GM19025 (cell line): ENCODE measurements around the gene PANK4.

Experiments used
- ATAC-seq: cut with Tn5 transposase; IDR thresholded peaks from one replicate; pipeline ENCODE4 v1.9.1; 2021; ENCODE audit warnings: mild to moderate bottlenecking, low read depth, moderate library complexity; ENCODE audit not compliant: unreplicated experiment

PANK4 gene

DNA sequence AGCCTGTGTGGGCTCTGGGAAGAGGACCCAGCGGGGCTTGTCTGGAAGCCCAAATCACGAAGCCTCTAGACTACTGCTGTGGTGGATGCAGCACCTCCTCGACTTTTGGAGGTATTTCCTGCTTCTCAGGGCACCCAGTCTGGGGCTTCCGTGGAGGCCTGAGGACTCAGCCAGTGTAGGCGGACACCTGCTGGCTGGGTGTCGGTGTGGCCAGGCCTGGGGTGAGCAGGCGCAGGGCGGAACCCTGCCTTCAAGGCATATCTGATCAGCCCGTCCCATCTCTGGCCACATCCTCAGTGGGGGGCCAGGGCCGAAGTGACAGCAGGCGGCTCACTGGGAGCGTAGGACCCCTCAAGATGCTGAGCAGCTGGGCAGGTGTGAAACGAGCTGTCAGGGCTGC is 43.4 kb downstream of the PANK4 start:
- ATAC-seq: no peak

DNA sequence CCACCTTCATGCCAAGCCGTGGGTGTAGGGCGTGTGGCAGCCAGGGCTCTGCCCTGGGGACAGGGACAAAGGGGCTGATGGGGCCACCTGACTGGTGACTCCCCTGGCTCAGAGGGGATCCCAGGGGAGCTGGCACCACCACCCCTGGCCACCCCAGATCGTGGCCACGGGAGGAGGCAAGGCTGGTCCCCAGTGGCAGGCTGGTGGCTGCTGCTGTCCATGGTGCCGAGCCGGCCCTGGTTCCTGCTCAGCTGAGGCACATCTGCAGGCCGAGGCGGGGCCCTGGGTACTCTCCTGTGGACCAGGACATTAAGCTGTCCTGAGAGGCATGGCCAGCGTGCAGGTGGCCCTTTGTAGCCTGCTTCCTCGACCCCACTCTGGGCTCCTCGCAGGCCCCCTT is 43.8 kb downstream of the PANK4 start:
- ATAC-seq: no peak

DNA sequence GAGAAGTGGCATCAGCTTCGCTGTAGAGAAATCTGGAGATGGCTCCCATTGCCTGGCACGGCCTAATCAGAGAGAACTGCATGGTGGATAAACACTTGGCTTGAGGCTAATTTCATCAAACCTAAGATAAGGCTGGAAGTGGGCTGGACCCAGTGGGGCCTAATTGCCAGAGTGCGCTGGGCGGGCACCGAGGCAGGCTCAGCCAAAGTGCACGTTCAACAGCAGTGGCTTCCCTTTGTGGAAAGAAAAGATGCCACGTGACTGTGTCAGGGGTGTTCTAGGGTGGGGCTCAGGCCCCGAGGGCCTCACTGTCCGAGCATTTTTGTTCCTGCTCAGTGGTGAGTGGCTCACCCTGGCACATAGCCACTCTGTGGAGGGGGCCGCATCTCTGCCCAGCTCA is 44.5 kb downstream of the PANK4 start:
- ATAC-seq: no peak

DNA sequence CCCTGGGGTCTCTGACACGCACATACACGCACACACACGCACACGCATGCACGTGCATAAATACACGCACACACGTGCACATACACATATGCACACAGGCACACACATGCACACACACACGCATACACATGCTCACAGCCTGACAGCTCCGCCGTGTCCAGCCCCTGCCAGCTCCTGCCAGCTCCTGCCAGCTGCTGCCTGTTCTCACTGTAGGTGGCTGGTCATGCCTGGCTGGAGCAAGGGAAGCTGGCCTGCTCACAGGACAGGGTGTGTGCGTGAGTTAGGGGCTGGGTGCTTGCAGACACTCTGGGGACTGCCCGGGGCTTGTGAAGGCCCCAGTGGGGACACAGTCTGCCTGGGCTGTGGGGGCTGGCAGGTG is 45.4 kb downstream of the PANK4 start:
- no peak for ATAC-seq

DNA sequence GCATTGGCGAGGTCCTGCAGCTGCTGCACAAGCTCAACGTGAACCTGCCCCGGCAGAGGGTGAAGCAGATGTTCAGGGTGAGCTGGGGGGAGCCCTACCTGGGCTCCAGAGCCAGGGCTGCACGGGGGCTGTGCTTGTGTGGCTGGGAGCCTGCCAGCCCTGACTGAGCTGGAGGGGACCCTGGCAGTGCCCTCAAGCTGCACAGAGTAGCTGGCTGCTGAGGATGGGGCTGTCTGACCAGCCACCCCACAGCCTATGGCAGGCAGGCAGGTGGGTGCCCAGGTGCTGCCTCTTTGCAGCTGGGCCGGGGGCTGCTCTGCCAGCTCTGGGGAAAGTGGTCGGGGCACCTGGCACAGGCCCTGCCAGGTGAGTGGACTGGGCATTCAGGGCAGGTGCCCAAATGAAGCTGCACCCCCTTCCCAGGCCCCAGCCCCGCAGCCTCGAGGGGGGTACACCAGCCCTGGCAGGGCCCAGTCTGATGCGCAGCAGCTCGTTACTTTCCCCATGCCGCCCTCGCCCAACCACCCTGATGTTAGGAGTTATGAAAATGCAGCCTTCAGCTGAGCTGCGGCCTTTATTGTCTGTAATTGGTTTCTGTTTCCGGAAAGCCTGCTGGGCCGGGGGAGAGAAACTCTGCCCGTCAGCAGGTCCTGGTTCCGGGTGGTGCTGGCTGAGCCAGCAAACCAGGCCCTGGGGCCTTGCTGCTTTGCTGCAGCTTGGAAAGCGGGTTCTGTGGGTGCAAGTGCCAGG is 46.0 kb downstream of the PANK4 start:
- no peak for ATAC-seq

DNA sequence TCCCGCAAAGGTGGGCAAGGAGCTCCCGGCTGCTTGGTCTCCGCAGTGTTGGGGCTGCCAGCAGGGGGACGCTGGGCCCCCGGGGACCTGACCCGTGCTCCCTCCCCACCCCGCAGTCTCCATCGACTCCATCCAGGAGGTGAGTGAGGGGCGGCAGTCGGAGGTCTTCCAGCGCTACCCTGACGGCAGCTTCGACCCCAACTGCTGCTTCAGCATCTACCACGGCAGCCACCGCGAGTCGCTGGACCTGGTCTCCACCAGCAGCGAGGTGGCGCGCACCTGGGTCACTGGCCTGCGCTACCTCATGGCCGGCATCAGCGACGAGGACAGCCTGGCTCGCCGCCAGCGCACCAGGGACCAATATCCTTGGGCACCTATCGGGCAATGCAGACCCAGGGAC is 46.8 kb downstream of the PANK4 start:
- ATAC-seq: no peak

DNA sequence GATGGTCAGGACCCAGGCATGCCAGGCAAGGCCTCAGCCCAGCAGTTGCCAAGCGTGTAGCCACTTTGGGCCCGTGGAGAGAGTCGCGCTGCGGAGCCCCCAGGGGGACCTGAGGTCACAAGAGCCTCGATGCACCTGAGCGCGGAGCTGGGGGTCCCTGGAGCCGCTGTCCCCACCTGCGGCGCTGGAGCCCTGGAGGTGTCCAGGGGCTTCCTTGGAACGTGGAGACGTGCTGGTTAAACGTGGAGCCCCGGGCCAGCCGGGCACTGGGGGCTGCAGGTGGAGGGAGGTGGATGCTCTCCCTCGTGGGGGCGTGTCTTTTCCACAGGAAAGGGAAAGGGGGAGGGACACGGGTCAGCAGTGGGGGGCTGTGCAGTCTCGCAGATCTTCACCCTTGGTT is 47.2 kb downstream of the PANK4 start:
- no peak for ATAC-seq

DNA sequence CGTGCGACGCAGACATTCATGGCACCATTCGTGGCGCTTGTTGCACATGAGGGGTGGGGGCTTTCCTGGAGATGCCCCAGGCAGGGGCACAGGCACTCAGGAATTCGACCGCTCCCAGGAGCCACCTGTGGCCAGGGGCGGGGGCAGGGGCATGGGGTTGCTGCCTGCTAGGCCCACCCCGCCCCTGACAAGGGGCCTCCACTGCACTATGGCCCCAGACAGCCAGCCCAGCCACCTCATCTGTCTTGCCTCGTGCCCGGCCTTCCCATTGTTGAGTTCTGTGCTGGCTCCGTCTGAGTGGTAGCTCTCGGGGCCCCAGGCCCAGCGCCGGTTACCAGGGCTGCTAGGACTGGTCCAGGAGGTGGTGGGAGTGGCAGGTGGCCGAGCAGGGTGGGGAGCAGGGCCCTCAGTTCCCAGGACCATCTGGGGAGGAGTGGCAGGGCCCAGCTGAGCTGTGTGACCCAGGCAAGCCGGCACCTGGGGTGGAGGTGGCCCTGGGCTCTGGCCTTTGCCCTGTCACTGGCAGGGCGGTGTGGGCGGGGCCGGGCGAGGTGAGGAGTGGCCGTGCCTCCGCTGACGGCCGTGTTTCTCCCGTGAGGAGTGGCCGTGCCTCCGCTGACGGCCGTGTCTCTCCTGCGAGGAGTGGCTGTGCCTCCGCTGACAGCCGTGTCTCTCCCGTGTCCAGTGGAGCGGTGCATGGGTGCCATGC is 48.5 kb downstream of the PANK4 start:
- ATAC-seq: no peak

DNA sequence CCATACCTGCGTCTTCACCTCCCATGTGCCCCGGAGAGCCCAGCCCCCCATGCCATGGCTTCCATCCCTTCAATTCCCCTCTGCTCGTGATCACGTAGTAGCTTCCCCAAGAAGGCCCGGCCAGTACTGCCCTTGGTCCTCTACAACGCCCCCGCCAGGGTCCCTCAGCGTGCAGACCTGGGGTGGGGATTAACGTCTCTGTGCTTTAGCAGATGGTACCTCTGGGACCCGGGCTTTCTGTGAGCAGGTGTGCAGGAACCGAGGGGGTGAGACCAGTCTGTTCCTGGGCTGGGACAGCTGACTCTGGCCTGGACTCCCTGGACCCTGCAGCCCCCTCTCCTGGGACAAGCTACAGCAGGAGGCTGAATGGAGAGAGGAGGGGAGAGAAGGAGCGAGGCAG is 49.1 kb downstream of the PANK4 start:
- ATAC-seq: no peak

DNA sequence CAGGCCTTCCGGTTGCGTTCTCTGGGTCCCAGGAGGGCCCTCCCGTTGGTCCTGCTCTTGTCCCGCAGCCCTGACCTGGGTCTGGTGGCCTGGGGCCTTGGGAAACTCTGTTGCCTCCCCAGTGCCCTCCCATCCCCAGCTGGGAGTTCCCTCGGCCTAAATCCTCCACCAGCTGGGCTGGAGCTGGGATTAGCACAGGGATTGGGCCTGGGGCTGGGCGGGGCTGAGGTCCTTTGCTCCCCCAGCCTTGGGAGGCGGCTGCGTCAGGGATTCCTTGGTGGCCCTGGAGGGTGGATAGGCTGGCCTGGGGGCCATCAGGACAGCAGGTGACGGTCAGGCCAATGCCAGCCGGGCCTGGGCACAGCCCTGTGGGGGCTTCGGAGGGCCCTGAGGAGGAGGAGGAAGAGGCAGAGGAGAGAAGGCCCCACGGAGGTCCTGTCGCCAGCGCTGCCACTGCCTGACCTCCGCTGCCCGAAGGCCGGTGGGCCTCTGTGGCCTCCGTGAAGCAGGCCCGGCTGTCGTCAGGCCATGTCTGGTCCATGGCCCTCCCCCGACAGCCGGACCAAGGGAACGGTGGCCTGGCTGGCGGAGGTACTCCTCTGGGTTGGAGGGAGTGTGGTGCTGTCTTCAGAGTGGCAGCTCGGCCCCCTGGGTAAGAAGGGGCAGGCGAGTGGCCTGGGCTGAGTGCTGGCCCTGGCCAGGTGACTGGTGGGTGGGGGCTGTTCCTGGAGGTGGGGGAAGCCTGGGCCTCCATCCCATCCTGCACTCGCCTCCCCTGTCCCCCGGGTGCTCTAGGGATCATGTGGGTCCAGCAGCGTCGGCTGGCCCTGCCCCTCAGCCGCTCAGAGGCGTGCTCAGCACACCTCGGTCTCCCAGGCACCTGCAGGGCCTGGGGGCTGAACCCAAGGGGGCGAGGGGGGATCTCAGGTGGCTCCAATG is 50.1 kb downstream of the PANK4 start, which contains the start of gene PLCH2:
Gene PLCH2, plus strand, starts transcription at position 229 of the 939 bp plus-strand sequence. Its CDS starts 300 bp downstream, at position 529.
- ATAC-seq: no peak

DNA sequence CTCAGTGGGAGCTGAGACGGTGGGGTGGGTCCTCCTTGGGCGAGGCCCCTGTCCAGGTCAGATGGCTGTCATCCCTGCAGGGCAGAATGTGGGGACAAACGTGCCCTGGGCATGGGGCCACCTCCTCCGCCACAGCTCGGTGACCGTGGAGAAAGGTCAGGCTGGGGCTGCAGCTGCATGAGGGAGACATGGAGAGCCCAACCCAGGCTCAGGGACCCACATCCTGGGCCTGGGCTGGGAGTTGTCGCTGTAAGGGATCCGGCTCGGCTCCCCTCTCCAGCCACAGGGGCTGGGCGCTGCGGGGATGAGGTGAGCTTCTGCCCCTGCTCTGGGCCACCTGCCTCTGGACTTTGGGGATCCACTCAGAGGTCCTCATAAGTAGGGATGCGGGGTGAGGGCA is 50.8 kb downstream of the PANK4 start:
- ATAC-seq: no peak

DNA sequence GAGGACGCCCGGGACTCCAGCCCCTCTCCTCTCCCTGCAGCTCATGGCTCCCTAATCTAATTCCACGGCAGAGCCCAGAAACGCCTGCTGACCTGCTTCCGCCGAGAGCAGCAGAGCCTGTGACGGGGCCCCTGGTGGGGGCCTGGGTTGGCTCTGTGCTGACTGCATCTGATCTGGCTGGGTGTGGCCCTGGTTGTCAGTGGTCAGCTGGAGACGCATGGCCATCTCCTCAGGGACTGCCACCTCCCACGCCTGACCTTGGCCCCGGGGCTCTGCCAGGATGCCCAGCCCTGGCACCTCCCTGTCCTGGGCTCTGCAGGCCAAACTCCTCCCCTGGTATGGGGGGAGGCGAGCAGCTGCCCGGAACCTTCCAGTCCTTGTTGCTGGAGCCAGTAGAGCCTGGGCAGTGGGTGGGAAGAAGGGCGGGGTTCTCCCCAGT is 51.4 kb downstream of the PANK4 start:
- no peak for ATAC-seq

DNA sequence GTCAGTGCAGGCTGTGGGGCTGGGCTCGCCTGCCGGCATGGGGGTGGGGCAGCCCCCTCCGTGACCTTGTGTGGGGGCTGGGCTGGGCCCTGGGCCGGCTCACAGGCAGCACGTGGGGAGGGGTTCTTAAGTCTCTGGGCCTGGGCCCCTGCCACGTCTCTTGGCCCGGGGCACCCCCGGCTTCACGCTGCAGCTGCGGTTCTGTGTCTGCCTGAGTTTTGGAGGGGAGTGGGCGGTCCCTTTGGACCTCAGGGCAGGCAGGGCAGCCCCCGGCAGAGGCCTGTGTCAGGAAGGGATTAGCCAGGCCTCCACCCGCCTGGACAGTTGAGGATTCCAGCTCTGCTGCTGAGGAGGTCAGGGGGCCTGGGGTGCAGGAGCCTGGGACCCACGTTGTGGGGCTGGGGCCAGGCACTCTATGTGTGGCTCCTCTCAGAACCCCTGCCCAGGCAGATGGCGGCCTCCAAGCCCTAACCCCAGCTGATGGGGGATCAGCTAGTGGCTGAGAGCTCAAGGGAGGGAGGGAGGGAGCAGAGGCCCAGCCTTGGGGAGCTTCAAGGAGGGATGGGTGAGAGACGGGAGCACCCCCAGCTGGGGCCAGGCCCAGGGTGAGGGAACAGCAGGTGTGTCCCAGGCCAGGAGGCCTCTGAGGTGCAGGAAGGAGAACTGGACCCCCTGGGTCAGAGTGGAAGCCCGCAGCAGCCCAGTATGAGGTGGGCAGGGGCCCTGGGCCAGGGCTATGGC is 52.1 kb downstream of the PANK4 start:
- ATAC-seq: no peak

DNA sequence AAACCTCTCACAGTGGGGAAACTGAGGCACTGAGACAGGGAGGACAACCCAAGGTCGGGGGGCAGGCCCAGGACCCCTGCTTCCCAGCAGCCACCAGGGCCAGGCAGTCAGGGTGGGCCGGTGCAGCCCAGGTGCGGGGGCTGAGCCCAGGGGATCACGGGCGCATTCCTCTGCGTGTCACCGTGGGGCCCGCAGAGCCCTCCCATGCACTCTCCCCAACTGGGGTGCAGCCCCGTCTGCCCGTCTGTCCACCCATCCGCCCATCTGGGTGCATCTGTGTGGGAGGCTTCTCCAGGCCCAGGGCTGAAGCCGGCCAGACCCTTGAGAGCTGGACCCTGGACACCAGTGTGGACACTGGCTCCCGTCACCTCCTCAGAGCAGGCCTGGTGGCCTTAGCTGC is 53.2 kb downstream of the PANK4 start:
- ATAC-seq: no peak

DNA sequence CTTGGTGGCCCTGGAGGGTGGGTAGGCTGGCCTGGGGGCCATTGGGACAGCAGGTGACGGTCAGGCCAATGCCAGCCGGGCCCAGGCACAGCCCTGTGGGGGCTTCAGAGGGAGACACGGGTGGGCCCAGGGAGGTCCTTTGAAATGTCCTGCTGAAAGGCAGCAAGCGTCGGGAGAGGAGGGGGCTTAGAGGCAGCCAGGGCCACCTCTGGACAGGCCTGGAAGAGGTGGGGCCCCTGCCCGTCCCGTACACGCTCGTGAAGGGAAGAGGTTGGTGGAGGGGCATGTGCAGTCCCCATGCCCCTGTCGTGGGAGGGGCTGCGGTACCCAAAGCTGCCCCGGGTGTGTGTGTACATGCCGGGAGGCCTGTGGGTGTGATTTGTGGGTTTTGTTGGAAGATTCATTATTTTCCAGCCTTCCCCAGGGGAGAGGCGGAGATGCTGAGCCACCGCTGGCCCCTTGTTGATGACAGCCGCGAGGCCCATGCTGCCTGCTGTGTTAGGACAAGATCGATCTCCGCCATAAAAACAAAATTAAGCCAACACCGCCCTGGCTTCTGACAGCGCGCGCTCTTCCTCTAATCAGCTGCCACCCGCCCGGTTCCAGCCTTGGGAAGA is 53.7 kb downstream of the PANK4 start:
- ATAC-seq: no peak

DNA sequence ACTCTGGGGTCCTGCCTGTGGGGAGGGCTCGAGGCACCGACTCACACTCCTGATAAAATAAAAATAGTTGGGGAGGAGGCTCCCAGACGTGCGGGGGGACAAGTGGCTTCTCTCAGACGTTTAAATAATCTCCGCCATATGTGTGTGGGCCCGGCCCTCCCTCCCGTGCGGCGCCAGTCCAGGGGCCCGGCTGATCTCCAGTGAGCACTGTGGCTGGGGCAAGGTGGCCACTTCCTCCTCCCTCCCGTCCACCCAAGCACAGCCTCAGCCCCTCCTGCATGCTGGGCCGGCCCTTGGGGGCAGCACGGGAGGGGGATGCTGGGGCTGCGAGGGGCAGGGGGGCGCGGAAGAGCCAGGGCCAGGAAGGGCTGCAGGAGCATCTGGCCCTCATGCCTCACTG is 54.3 kb downstream of the PANK4 start:
- no peak for ATAC-seq

DNA sequence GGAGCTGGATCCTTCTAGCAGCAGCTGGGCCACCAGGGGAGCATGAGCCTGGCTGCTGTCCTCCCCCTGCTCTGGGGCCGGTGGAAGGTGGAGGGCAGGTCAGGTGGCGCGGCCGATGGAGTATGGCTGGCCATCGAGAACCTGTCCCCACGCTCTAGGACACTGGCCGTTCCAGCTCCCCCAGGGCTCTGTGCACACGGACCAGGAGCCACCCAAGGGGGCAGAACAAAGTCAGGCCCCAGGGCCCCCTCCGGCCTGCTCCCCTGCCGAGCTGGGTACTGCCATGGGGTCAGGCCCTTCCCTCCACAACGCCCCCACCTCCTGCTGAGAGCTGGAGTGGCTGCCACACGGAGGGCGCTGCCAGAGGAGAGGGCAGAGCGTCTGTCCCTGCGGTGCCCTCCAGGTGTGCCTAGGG is 54.8 kb downstream of the PANK4 start:
- ATAC-seq: no peak

DNA sequence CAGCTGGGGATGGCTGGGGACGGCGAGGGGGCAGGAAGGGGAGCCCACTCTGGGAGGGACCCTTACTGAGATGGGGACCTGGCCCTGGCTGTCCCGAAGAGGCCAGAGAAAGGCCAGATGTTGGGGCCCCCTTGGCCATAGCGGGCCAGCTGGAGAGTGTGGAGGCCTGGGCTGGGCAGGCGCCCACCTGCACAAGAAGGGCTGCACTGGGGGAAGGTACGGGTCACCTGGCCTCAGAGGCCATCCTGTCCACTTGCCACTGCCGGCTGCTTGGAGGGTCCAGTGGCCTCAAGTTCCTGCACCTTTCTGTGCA is 55.3 kb downstream of the PANK4 start:
- no peak for ATAC-seq

DNA sequence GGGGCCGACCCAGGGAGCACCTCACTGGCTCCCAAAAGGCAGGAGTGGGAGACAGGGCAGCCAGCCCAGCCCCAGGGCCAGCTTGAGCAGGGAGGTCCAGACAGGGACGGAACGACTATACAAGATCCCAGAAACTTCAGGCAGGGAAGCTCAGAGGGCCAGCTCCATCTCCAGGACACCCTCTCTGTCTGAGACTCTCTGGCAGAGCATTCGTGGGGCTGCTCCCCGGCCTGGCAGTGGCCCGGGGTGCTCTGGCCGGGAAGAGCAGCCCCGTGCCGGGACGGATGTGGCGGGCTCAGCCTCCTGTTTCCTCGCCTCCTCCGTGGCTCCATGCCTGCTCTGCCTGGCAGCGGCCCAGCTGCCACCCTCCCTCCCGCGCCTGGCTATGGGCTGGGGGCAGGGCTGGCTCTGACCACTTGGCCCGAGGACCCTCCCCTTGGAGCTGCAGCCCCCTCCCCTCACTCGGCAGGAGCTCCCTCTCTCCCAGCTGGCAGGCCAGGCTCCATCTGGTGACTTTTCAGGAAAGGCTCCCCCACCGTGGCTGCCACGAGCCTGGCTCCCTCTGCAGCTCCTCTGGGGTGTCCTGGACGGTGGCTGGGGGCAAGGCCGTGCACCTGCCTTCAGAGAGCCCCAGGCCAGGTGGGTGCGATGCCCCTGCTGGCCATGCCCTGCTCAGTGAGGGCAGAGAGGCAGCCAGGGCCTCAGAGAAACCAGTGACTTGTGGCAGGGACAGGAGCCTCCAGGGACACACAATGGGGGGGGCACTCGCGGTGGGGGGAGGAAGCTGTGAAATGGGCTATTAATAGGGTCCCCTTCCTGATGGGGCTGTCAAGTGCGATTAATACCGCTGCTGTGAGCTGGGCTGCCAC is 55.9 kb downstream of the PANK4 start:
- no peak for ATAC-seq
